AML-193 (cell line): ENCODE data around the gene LTBP1.
"Not testable (repeated sequence)": the region's sequence is repeated elsewhere in the genome, so short reads cannot be mapped to it uniquely, and the experiment has no call there.

Experiments used
- DNase-seq, 2 experiments: peaks; one replicate each; lab custom pipeline; 2025; lab: John Stamatoyannopoulos, UW

LTBP1 gene

GRCh38 chr2:33383855-33384598, 437.3 kb downstream of the LTBP1 start:
- DNase-seq, result no peak

GRCh38 chr2:33384599-33384961, 437.8 kb downstream of the LTBP1 start:
- no peak for DNase-seq

- no peak for DNase-seq
Observed at GRCh38 chr2:33388996-33389395, 442.2 kb downstream of the LTBP1 start.

- not testable (repeated sequence) for DNase-seq
Observed at GRCh38 chr2:33389695-33390094, 442.9 kb downstream of the LTBP1 start.

- no peak for DNase-seq
Observed at GRCh38 chr2:33391529-33392255, 444.9 kb downstream of the LTBP1 start.

GRCh38 chr2:33392366-33392765, 445.6 kb downstream of the LTBP1 start:
- DNase-seq, result no peak

GRCh38 chr2:33395034-33395433, 448.3 kb downstream of the LTBP1 start:
- no peak for DNase-seq

GRCh38 chr2:33395655-33396249, 449.0 kb downstream of the LTBP1 start:
- DNase-seq, result peak; percentile 24 to 41

- DNase-seq, result no peak
Observed at GRCh38 chr2:33404321-33404720, 457.6 kb downstream of the LTBP1 start.

- DNase-seq, result no peak
Observed at GRCh38 chr2:33406622-33407021, 459.9 kb downstream of the LTBP1 start.

GRCh38 chr2:33408109-33408508, 461.4 kb downstream of the LTBP1 start:
- DNase-seq, result no peak

- DNase-seq, result no peak
Observed at GRCh38 chr2:33409417-33409955, 462.7 kb downstream of the LTBP1 start.

GRCh38 chr2:33411765-33412164, 465.0 kb downstream of the LTBP1 start:
- no peak for DNase-seq

- DNase-seq, result peak in 1 of 2 experiments; percentile 13
Observed at GRCh38 chr2:33412920-33413319, 466.2 kb downstream of the LTBP1 start.

- DNase-seq, result no peak
Observed at GRCh38 chr2:33419581-33420200, 472.9 kb downstream of the LTBP1 start.

GRCh38 chr2:33420726-33421125, 474.0 kb downstream of the LTBP1 start:
- DNase-seq, result no peak

- no peak for DNase-seq
Observed at GRCh38 chr2:33421820-33422219, 475.1 kb downstream of the LTBP1 start.

- no peak for DNase-seq
Observed at GRCh38 chr2:33425161-33425560, 478.4 kb downstream of the LTBP1 start.

- DNase-seq, result no peak
Observed at GRCh38 chr2:33425586-33426031, 478.9 kb downstream of the LTBP1 start.

- DNase-seq, result no peak
Observed at GRCh38 chr2:33426666-33427231, 480.0 kb downstream of the LTBP1 start.

GRCh38 chr2:33430077-33430476, 483.3 kb downstream of the LTBP1 start:
- no peak for DNase-seq

- no peak for DNase-seq
Observed at GRCh38 chr2:33430856-33431255, 484.1 kb downstream of the LTBP1 start.
